GM18519 (cell line): ENCODE measurements around the gene DBF4.
"Not testable (repeated sequence)": the region's sequence is repeated elsewhere in the genome, so short reads cannot be mapped to it uniquely, and the experiment has no call there.

Experiments used
- ATAC-seq: cut with Tn5 transposase; IDR thresholded peaks from one replicate; pipeline ENCODE4 v1.9.1; 2021; ENCODE audit warnings: mild to moderate bottlenecking, moderate library complexity; ENCODE audit not compliant: unreplicated experiment, low FRiP score

DBF4 gene

GRCh38 chr7:87944547-87944946 lies 68.3 kb downstream of the DBF4 start:
- ATAC-seq = no peak

GRCh38 chr7:87945926-87946325 lies 69.6 kb downstream of the DBF4 start:
- not testable (repeated sequence) for ATAC-seq

- ATAC-seq = no peak
These were observed 72.1 kb downstream of the DBF4 start for GRCh38 chr7:87948371-87948770.
